Muscle of arm (tissue), 14 donors: ENCODE results near the gene SLC45A1. TPM values are rescaled to one million over a fixed set of nuclear protein-coding genes. Genes with fewer than 3 reads are reported as not detected.
A peak's percentile ranks its signal among the peaks of the same experiment; 100 is the strongest.
"Not testable (repeated sequence)": the region's sequence is repeated elsewhere in the genome, so short reads cannot be mapped to it uniquely, and the experiment has no call there.

ENCODE experiments used
- DNase-seq: peaks from one replicate; pipeline ENCODE4 v3.0.0-alpha.2; 2013
- long read RNA-seq, 11 donors: transcript quantifications; one replicate each; lab custom pipeline, GENCODE V29; 2026
- polyA plus RNA-seq, 12 donors: library from polyadenylated mRNA; unstranded; fragments of 120-200 nt; gene quantifications; one replicate each; pipeline ENCODE4 v1.2.1, GENCODE V29; 2013; ENCODE audit not compliant: insufficient read length in 12 of 12

Gene SLC45A1
- polyA plus RNA-seq, result under 1 TPM in 10 of 12 donors, not detected in 2; 0.51 to 0.86 (median 0.71) TPM
- long read RNA-seq, donor 1, partial matches to known transcripts, result 0 of 1 reads
- long read RNA-seq, donor 1, other reads (novel, unspliced or antisense), result 0 of 1 reads
- long read RNA-seq, donor 2, result 0 reads
- long read RNA-seq, donor 3, result 0 reads
- long read RNA-seq, donor 4, result 0 reads
- long read RNA-seq, donor 5, result 0 reads
- long read RNA-seq, donor 6, result 0 reads
- long read RNA-seq, donor 7, result 0 reads
- long read RNA-seq, donor 8, result 0 reads
- long read RNA-seq, donor 9, result 0 reads
- long read RNA-seq, donor 10, partial matches to known transcripts, result 14 of 14 reads
- long read RNA-seq, donor 10, other reads (novel, unspliced or antisense), result 0 of 14 reads
- long read RNA-seq, donor 11, result 0 reads

DNA sequence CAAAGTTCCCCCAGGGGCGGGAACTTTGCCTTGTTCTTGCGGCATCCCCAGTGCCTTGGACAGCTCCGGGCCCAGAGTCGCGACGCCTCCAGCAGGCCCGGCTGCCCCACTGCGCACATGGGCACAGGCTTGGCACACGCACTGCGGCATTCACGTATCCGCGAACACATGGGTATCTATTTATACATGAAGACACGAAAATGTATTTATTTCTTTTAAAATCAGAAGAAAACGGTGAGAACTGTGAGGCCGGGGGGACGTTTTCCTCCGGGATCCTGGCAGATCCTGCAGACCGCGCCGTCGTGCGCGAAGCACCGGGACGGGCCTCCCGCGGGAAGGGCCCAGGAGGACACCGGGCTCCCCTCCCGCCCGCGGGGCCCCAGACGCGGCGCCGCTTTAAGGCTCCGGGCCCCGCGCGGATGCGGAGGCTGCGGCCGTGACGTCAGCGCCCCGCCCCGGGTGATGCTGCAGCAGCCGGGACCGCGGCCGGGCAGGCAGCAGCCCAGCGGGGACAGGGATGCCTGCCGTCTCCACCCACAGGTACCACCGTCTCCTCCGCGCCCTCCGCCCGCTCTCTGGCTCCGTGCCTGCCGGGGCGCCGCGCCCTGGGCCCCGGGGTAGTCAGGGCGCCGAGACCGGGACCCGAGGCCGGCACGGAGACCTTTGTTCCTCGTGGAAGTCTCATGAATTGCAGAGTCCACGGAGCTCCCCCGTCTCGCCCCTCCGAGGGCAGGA is at the start of gene SLC45A1:
Gene SLC45A1 (plus strand): TSS at position 468 of the 735 bp plus-strand sequence. CDS start 6,216 bp downstream, outside the sequence.
- DNase-seq, result peak; percentile 36

DNA sequence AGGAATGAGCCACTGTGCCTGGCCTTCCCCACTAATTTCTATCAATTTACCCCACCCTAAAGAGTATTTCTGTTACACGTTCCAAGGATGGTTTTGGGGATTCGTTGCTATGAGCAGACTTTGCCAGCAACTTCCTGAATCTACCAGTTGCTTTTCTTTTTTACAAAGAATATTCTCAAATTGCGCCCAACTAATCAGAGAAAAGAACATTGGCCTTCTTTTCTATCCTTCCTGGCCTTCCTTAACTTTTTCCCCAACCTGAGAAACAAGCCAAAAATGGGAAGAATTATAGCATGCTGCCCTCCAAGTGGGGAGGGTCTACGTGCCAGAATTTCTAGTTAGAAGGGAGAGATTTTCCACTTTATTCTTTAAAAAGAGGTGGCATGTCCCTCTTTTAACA is 44.9 kb upstream of the SLC45A1 start:
- no peak for DNase-seq

DNA sequence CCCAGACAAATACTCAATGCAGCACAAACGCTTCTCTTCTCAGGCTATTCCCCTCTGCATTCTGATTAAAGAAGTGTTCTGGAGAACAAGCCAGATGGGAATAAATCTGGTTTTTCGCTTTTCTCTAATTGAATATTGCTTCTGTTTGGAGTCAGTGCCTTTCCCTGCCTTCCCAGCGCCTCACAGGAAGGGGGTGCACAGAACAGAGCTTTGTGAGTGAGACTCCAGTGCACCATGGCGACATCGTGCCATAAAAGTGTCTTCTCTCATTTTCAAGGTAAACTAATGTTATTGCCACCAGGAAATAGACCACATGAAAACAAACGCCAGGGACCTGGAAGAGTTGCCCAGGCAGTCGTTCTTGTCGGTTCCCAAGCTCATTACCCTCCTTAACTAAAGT is 43.6 kb upstream of the SLC45A1 start:
- no peak for DNase-seq

DNA sequence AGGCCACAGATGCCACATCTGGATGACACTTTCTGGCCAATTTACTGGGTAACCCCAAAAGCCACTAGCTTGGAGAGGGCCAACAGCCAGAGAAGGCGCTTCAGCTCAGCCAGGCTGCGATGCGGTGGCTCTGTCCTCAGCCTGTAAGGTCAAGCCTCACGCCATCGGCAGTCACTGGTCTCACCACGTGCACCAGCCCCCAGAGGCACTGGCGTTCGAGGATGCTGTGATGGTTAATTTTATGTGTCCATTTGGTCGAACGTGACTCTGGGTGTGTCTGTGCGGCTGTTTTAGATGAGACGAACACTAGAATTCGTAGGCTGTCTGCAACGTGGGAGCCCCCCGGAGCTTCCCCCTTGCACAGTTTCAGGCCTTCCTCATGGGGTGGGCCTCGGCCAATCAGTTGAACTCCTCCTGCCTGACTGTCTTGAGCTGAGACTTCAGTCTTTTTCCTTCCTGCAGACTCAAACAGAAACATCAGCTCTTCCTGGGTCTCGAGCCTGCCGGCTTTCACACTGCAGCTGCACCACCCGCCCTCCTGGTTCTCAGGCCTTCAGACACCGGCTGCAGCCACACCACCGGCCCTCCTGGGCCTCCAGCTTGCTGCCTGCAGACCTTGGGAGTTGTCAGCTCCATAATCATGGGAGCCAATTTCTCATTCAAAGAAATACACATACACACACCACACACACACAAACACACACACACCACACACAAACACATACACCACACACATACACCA is 41.6 kb upstream of the SLC45A1 start:
- DNase-seq, result no peak

DNA sequence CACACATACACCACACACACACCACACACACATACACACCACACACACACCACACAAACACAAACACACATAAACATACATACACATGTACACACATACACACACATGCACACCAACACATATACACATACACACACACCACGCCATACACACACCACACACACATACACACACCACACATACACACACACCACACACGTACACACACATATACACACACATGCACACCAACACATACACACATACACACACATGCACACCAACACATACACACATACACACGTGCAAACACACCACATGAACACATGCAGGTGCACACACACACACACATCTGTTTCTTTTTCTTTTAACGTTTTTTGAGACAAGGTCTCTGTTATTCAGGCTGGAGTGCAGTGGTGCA is 41.0 kb upstream of the SLC45A1 start:
- no peak for DNase-seq

DNA sequence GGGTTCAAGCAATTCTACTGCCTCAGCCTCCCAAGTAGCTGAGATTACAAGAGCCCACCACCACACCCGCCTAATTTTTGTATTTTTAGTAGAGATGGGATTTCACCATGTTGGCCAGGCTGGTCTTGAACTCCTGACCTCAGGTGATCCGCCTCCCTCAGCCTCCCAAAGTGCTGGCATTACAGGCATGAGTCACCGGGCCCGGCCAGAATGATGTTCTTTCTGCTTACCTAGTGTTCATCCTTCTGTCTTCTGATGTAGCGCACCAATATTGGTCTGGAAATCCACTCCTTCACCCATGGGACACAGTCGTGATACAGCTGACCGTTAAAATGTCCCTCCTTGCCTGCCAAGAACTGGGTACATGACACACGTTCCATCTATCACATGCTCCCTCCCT is 39.2 kb upstream of the SLC45A1 start:
- DNase-seq, result not testable (repeated sequence)

DNA sequence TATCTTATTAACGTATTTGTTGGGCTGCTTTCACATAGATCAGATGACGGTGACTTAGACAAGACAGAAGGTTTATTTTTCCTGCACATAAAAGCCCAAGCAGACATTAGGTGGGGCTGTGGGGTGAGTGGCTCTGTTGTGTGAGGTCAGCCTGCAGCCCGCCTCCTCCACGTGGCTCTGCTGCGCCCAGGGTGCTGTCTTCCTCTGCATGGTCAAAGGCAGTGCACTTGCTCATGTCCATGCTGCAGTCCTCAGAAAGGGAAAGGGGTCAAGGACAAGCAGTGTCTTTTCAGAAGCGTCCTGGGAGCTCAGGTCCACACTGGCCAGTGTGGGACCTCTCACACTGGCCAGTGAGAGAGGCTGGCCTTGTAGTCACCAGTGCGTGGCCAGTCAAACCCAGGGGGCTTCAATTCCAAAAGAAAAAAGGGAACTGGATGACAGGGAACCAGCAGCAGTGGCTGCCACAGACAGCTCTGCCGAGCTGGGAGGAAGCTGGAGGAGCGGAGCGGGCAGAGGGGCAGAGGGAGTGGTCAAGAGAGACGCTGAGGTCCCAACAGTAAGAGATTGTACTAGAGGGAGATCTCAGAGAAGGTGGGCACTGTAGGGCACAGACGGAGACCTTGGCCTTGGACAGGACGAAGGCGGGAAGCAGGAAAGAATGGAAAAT is 35.9 kb upstream of the SLC45A1 start:
- DNase-seq, result no peak

DNA sequence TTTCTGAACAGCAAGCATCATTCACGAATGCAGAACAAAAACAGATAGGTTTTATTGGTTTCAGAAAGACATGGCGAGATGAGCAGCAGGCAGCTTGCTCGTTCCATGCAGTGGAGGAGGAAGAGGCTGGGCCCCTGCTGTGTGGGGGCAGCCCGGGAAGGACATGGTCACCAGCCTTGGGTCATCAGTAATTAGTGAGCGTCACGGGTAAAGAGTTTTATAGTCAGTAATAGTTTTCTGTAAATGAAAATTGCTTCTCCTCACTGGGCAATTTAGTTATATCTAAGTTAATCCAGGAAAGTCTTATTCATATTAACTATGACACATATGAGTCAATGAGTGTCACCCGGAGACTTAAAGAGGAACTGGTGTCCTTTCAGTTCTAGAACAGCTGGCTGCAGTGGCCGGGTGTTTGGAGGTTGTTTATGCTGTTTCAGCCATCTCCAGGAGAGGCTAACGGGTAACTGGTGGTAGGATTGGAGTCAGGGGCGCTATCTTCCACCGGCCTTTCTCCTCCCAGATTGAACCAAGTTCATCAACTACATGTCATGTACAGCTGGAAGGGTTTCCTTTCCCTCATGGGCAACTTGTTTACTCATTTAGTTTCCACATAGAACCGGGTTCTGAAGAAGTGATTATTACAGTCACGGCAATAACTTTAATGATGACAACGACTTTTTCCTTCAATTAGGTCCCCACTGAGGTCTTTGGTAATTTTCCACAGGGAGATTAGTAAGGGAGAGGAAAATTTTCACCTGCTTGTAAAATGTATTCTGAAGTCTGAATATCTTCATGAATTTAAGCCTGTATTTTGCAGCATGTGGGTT is 34.6 kb upstream of the SLC45A1 start:
- no peak for DNase-seq

DNA sequence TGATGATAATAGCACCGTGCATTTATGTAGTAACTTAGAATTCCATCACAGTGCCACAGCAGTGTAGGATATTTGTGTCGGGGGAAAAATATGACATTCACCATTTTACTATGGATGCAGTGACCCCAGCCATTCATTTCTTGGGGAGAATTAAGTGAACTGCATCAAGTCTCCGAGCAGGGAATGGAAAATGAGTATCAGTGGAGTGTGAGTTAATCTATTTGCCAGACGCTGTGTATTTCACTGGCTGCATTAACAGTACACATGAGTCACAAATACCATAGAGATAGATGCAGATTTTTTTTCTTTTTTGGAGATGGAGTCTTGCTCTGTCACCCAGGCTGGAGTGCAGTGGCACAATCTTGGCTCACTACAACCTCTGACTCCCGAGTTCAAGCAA is 33.8 kb upstream of the SLC45A1 start:
- DNase-seq, result peak; percentile 31

DNA sequence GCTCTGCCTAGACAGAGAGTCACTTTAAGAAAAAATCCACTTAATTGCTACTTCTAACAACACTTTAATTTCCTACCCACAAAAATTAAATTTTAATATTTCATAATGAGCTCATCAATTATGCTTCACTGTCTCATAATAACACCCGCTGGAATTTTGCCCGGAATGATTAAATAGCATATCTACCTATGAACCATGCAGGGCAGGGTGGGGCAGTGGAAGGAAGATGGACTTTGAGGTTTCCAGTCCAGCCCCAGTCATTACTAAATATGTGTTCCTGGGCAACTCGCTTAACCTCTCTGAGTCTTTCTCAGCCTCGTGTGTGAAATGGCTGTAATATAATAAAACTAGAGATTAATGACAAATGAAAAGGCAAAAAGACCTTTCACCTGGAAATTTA is 32.8 kb upstream of the SLC45A1 start:
- no peak for DNase-seq

DNA sequence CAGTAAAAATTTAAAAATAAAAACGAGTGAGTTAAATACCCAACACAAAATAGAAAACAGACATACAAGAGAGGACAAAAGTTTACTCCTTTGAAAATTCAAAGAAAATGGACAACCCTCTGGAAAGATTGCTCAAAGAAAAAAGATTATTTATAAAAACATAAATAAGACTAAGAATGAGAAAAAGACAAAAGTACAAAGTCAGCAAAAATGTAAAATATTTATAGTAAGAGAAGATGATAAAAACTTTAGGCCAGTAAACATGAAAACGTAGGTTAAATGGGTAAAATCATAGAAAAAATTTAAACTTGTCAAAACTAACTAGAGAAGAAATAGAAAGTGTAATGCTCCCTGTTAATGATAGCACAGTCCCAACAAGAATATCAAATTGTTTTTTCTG is 31.9 kb upstream of the SLC45A1 start:
- DNase-seq, result no peak

DNA sequence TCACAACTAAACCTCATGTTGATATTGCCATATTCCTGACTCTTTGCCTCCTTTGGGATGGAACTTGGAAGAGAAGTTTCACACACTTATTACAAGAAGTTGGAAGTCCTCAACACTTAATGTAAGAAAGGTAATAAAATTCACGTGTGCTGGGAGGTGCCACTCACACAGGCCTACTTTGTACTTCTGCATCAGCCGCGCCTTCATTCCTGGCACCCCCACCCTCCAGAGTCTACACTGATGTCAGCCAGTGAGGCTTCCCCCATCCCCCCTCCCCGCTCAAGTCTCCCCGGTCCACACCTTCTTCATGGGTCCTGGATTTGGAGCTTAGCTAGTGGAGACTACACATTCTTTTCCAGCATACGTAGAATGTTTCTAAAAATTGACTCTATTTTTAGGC is 24.8 kb upstream of the SLC45A1 start:
- DNase-seq, result no peak

DNA sequence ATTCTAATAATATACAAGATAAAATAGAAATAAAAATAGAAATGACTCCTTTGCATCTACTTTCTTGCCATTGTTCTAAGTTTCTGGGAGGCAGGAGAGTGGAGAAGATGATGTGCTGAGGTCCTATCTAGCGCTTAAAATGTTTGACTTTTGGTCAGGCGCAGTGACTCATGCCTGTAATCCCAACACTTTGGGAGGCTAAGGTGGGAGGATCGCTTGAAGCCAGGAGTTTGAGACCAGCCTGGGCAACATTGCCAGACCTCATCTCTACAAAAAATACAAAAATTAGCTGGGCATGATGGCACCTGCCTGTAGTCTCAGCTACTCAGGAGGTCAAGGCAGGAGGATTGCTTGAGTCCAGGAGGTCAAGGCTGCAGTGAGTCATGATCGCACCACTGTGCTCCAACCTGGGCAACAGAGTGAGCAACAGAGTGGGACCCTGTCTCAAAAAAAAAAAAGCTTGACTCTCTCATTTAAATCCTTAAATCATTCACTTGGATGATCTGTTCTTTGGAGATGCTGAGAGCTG is 24.2 kb upstream of the SLC45A1 start:
- DNase-seq, result no peak

DNA sequence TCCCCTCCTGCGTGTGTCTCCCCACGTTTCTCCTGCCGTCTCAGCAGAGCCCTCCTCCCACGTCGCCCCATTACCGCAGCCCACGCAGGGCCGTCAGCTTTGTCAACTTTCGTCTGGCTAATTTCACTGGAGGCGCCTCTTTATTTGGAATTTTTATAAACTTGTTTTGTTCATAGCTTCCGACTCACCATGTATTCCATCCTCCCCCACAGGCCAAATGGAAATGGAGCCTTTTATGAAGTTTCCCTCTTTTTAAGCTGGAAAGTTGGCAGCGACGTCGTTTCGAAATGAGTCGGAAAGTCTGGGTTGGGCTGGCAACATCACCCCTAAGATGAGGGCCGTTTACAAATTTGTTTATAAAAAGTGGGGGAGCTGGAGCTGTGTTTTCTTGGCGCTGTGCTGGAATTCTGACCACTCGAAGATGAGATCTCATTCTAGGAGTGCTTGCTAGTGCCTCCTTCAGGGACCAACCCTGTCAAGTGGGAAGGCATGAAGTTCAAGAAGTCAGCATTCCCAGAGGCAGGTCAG is 23.7 kb upstream of the SLC45A1 start:
- DNase-seq, result no peak

DNA sequence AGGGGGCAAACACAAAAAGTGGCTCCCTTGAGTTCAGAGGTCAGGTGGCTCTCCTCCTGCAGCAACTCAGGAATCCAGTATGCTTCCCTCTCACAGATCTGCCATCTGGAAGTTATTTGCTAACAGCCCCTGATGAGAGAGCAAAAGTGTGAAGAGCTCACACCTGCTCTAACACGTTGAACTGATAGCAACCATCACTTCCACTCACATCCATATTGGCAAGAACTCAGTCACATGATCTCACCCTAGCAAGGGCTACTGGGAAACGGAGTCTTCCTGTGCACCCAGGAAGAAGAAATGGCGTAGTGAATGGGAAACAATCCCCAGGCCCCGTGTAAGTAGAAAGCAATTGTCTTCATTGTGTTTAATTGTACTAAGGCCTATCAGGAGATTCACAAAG is 20.7 kb upstream of the SLC45A1 start:
- no peak for DNase-seq

DNA sequence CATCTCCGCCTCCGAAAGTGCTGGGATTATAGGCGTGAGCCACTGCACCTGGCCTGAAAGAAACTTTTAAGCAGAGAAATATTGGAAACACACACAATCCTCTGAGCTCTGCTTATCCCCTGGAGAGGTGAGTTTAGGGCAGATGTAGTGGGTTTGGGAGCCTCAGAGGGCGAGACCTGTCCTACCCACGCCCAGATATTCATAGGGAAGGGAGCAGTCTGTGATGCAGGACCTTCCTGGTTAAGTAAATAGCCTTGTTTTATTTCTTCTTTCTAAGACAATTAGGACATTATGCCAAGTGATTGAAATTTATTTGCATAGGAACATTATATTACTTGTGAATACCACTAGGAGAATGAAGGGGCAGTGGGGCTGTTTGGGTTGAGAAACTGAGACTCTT is 18.0 kb upstream of the SLC45A1 start:
- no peak for DNase-seq

DNA sequence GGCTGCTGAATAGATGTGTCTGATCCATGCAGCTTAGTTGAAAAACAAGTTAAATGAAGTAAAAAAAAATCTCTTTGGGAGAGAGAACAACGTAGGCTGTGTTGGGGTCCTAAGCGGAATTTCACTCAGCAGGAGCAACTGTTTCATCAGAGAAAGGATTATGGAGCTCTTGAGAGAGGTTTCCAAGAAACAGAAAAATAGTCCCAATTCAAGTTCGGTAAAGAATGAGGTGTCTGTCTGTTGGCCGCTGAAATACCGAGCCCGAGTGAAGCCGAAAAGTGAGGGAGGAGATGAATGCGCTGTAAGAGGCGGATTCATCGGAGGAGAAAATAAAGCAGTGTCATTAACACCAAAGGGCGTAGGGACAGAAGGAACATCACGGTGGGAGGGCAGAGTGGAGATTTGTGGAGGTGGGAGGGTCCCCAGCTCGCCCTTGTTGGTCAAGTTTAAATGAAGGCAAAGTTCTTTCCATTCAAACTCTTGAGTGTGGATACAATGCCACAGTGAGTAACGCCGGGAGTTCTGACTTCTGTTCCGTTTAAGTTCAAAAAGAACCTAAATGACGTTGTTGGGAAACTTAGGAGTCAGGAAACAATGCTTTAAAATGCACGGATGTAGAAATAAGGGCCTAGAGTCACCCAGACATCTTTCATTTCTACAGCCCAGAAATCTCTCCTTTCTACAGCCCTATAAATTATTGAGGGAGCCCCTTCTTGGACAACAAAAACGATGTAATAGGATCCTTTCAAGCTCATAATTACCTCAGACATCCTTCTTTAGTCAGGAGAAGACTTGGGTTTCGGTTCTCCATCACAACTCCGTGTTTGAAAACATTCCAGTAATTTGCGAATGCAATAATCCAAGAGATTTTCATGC is 15.6 kb upstream of the SLC45A1 start:
- DNase-seq, result no peak

DNA sequence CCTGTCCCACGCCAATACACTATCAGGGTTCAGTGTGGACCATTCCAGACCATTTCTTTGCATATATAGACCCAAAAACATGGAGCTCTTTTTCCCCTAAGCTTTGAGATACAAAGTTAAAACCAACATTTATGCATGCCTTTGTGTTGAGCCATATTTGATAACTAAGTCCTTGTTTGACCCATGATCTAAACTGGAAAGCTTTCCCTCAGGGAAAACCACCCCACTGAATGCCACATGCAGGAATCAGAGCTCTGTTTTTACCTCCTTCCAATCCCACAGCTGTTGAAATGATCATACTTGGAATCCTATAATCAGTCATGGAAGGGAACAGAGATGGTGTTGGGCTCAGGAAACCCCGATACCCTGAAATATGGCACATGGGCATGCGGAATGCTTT is 14.8 kb upstream of the SLC45A1 start:
- no peak for DNase-seq

DNA sequence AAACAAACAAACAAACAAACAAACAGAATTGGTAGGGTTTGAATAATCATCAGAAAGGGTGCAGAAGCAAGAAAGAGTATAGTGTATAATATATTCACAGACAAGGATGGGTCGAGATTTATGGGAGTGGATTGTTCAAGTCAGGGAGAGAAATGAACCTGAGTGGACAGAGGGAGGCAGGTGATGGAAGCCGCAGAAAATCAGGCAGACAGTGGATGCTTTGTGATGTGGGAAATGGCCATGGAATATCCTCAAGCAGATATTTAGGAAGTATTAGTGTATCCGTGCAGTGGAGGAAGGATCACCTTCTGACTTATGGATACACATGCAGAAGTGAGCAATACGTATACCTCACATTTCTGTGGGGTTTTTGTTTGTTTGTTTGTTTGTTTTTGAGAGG is 14.0 kb upstream of the SLC45A1 start:
- DNase-seq, result no peak

DNA sequence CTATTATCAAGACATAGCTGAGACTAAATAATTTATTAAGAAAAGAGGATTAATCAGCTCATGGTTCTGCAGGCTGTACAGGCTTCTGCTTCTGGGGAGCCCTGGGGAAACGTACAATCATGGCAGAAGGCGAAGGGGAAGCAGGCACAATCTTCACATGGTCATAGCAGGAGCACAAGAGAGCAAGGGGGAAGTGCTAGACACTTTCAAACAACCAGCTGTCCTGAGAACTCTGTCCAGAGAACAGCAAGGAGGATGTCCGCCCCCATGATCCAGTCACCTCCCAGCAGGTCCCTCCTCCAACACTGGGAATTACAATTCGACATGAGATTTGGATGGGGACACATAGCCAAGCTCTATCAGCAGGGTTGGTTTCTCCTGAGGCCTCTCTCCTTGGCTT is 10.3 kb upstream of the SLC45A1 start:
- no peak for DNase-seq
